HepG2 (cell line): ENCODE results near the gene THPO. TPM values are rescaled to one million over a fixed set of nuclear protein-coding genes. Genes with fewer than 3 reads are reported as not detected.

ENCODE experiments used
- AKAP8 ChIP-seq: sonication (generic); formaldehyde crosslinking; IDR thresholded peaks from 2 replicates; pipeline ENCODE4 v1.5.1; 2020; ENCODE audit warnings: mild to moderate bottlenecking, missing genetic modification reagents
- CREM ChIP-seq, 2 experiments: sonication (generic) in 1 of 2; formaldehyde crosslinking in 1 of 2; IDR thresholded peaks; 2 replicates each; pipeline versions ENCODE4 v1.4.0 to v1.6.1; 2016 to 2020; ENCODE audit warnings: antibody characterized with exemption in 1 of 2, mild to moderate bottlenecking in 1 of 2, missing genetic modification reagents in 1 of 2
- ERF ChIP-seq: IDR thresholded peaks from 2 replicates; pipeline ENCODE4 v1.6.1; 2018; ENCODE audit warnings: missing biosample characterization, missing genetic modification reagents
- FOSL2 ChIP-seq: sonication (generic); formaldehyde crosslinking; IDR thresholded peaks from 2 replicates; pipeline ENCODE4 v1.4.0; 2020; ENCODE audit warnings: missing genetic modification reagents
- FOXK1 ChIP-seq: sonication (generic); formaldehyde crosslinking; IDR thresholded peaks from 2 replicates; pipeline ENCODE4 v1.4.0; 2020; ENCODE audit warnings: low read depth, missing genetic modification reagents, borderline replicate concordance
- MAZ ChIP-seq, 2 experiments: sonication (generic) in 1 of 2; formaldehyde crosslinking in 1 of 2; IDR thresholded peaks; 2 replicates each; pipeline versions ENCODE4 v1.5.0 to v1.6.1; 2012 to 2020; ENCODE audit warnings: low read depth in 2 of 2, mild to moderate bottlenecking in 2 of 2, borderline replicate concordance in 1 of 2, improper control_type of control experiment in 1 of 2, low read length in 1 of 2, missing genetic modification reagents in 1 of 2, moderate library complexity in 1 of 2
- POLR2AphosphoS2 ChIP-seq: IDR thresholded peaks from 2 replicates; pipeline ENCODE4 v1.6.1; 2011; ENCODE audit warnings: low read depth, low read length, improper control_type of control experiment
- POLR2AphosphoS5 ChIP-seq: IDR thresholded peaks from 2 replicates; pipeline ENCODE4 v1.6.1; 2012; ENCODE audit warnings: low read depth, low read length
- PTBP1 ChIP-seq: fragments of 200-400 bp; formaldehyde crosslinking; IDR thresholded peaks from 2 replicates; pipeline ENCODE4 v1.6.1; 2018; ENCODE audit warnings: low read length, low read depth; ENCODE audit not compliant: poor library complexity, severe bottlenecking
- SMARCE1 ChIP-seq: fragments of 450-650 bp; IDR thresholded peaks from 2 replicates; pipeline ENCODE4 v1.6.1; 2017; ENCODE audit warnings: borderline replicate concordance
- ZFP82 ChIP-seq: sonication (generic); formaldehyde crosslinking; IDR thresholded peaks from 2 replicates; pipeline ENCODE4 v1.5.1; 2020; ENCODE audit warnings: mild to moderate bottlenecking, missing genetic modification reagents, borderline replicate concordance
- ZMAT3 ChIP-seq: sonication (generic); formaldehyde crosslinking; conservative IDR thresholded peaks from 2 replicates; pipeline ENCODE4 v1.7.0; 2021; ENCODE audit warnings: missing genetic modification reagents
- ZNF160 ChIP-seq: sonication (generic); formaldehyde crosslinking; IDR thresholded peaks from 2 replicates; pipeline ENCODE4 v1.8.0; 2022; ENCODE audit warnings: mild to moderate bottlenecking, inconsistent platforms, missing genetic modification reagents
- ZNF367 ChIP-seq: sonication (generic); formaldehyde crosslinking; IDR thresholded peaks from 2 replicates; pipeline ENCODE4 v1.4.0; 2020; ENCODE audit warnings: missing genetic modification reagents, borderline replicate concordance
- ZNF598 ChIP-seq: sonication (generic); formaldehyde crosslinking; IDR thresholded peaks from 2 replicates; pipeline ENCODE4 v1.5.1; 2020; ENCODE audit warnings: mild to moderate bottlenecking, missing genetic modification reagents, borderline replicate concordance
- ZNF775 ChIP-seq: sonication (generic); formaldehyde crosslinking; IDR thresholded peaks from 2 replicates; pipeline ENCODE4 v1.4.0; 2020; ENCODE audit warnings: missing genetic modification reagents, mild to moderate bottlenecking, moderate library complexity, borderline replicate concordance
- ZNF850 ChIP-seq: sonication (generic); formaldehyde crosslinking; conservative IDR thresholded peaks from 2 replicates; pipeline ENCODE4 v1.9.0; 2021; ENCODE audit warnings: mild to moderate bottlenecking, missing genetic modification reagents
- polyA plus RNA-seq, 8 experiments: library from polyadenylated mRNA; depleted of rRNA in 3 of 8; stranded (reverse) in 7 of 8; unstranded in 1 of 8; fragments of >200 nt; fragmentation: Illumina TruSeq in 4 of 8; extraction: Trizol in 4 of 8; gene quantifications; 2 replicates each; pipeline versions ENCODE4 v1.2.1 to v1.2.3, GENCODE V29; 2011 to 2016; ENCODE audit warnings: low read depth in 4 of 8, missing spikeins in 1 of 8, mixed read lengths in 1 of 8; ENCODE audit not compliant: insufficient read depth in 1 of 8
- total RNA-seq, 5 experiments: library from RNA; depleted of rRNA; stranded (reverse); fragments of >200 nt; fragmentation: Illumina TruSeq; extraction: Trizol; gene quantifications; 2 replicates each; pipeline ENCODE4 v1.2.3, GENCODE V29; 2016; ENCODE audit warnings: low read depth in 1 of 5
- TF ChIP-seq, protein P1 (sequence below): sonication (generic); formaldehyde crosslinking; IDR thresholded peaks from 2 replicates; pipeline ENCODE4 v1.8.0; 2022; ENCODE audit warnings: mild to moderate bottlenecking, missing genetic modification reagents
- TF ChIP-seq, protein P2 (sequence below): sonication (generic); formaldehyde crosslinking; IDR thresholded peaks from 2 replicates; pipeline ENCODE4 v1.4.0; 2020; ENCODE audit warnings: mild to moderate bottlenecking, missing genetic modification reagents

Gene THPO
- total and polyA plus RNA-seq, 2 of the 13 experiments (the other 11 are each of a cell fraction or from before 2014, with no cell fraction given), result 2.8 to 4.8 TPM

DNA sequence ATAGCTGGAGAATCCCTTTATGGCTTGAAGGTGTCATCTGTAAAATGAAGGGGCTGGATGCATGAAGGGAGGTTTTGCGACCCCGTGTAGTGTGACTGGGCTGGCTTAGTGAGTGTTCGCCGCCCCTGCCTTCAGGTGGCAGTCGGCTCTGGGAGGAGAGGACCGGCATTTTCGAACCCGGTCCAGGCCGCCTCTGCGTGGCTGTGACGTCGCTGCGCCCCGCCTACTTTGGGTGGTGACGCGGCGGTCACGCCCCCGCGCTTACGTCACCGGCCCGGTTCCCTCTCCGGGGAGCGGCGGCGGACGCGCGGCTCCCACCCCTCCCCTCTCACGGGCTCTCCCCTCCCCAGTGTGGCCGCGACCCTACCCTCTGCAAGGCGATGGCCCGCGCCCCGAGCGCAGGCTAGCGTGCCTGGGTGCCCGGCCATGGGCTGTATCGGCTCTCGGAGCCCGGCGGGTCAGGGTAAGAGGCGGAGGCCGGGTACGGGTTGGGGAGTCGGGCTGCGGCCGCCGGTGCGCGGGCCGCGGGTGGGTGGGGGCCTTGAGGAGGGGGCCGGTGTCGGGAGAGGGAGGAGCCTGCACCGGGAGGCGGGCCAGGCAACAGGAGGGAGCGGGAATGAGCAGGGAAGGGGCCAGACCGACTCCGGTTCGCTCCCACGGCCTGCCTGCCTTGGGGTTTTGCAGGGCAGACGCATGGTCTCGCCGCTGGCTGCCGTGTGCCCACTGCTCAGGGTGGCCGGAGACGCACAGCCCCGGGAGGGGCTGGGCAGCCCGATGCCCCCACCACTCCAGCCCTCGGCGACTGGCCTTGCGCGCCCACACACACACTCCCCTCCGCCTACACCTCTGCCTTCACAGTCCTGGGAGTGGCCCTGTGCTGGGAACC lies 42.1 kb downstream of the THPO start (continued):
- TF ChIP-seq FOXK1 (peak; percentile 14; the same call in 1 of the 2 replicates), CREM (IDR thresholded peaks at IDR 0.05) (peak; percentile 84), CREM (CRISPR knock-in tag; IDR thresholded peaks at IDR 0.05) (peak; percentile 72), ERF (CRISPR knock-in tag) (peak; percentile 46; the same call in 1 of the 2 replicates), FOSL2 (CRISPR knock-in tag) (peak; percentile 60; the same call in 1 of the 2 replicates), MAZ (IDR thresholded peaks at IDR 0.05; ENCODE audit: borderline replicate concordance, low read depth, low read length) (0 out of 2 replicates have a peak, but pooled peaks have one; percentile 4), MAZ (CRISPR knock-in tag; IDR thresholded peaks at IDR 0.05; ENCODE audit: low read depth) (peak; percentile 92), ZNF598 (CRISPR knock-in tag) (no peak), POLR2AphosphoS2 (peak; percentile 40; the same call in 1 of the 2 replicates), ZNF850 (CRISPR knock-in tag) (peak; percentile 44; the same call in 1 of the 2 replicates), AKAP8 (CRISPR knock-in tag) (peak; percentile 98), SMARCE1 (no peak), ZFP82 (peak; percentile 73; the same call in 1 of the 2 replicates), ZNF160 (CRISPR knock-in tag) (no peak), POLR2AphosphoS5 (peak; percentile 69; the same call in 1 of the 2 replicates), ZNF775 (CRISPR knock-in tag) (no peak), ZNF367 (CRISPR knock-in tag) (no peak), ZMAT3 (peak; percentile 56; the same call in 1 of the 2 replicates), PTBP1 (no peak)
- TF ChIP-seq, protein P1, sequence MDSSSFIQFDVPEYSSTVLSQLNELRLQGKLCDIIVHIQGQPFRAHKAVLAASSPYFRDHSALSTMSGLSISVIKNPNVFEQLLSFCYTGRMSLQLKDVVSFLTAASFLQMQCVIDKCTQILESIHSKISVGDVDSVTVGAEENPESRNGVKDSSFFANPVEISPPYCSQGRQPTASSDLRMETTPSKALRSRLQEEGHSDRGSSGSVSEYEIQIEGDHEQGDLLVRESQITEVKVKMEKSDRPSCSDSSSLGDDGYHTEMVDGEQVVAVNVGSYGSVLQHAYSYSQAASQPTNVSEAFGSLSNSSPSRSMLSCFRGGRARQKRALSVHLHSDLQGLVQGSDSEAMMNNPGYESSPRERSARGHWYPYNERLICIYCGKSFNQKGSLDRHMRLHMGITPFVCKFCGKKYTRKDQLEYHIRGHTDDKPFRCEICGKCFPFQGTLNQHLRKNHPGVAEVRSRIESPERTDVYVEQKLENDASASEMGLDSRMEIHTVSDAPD (CRISPR knock-in tag), result no peak
- TF ChIP-seq, protein P2, sequence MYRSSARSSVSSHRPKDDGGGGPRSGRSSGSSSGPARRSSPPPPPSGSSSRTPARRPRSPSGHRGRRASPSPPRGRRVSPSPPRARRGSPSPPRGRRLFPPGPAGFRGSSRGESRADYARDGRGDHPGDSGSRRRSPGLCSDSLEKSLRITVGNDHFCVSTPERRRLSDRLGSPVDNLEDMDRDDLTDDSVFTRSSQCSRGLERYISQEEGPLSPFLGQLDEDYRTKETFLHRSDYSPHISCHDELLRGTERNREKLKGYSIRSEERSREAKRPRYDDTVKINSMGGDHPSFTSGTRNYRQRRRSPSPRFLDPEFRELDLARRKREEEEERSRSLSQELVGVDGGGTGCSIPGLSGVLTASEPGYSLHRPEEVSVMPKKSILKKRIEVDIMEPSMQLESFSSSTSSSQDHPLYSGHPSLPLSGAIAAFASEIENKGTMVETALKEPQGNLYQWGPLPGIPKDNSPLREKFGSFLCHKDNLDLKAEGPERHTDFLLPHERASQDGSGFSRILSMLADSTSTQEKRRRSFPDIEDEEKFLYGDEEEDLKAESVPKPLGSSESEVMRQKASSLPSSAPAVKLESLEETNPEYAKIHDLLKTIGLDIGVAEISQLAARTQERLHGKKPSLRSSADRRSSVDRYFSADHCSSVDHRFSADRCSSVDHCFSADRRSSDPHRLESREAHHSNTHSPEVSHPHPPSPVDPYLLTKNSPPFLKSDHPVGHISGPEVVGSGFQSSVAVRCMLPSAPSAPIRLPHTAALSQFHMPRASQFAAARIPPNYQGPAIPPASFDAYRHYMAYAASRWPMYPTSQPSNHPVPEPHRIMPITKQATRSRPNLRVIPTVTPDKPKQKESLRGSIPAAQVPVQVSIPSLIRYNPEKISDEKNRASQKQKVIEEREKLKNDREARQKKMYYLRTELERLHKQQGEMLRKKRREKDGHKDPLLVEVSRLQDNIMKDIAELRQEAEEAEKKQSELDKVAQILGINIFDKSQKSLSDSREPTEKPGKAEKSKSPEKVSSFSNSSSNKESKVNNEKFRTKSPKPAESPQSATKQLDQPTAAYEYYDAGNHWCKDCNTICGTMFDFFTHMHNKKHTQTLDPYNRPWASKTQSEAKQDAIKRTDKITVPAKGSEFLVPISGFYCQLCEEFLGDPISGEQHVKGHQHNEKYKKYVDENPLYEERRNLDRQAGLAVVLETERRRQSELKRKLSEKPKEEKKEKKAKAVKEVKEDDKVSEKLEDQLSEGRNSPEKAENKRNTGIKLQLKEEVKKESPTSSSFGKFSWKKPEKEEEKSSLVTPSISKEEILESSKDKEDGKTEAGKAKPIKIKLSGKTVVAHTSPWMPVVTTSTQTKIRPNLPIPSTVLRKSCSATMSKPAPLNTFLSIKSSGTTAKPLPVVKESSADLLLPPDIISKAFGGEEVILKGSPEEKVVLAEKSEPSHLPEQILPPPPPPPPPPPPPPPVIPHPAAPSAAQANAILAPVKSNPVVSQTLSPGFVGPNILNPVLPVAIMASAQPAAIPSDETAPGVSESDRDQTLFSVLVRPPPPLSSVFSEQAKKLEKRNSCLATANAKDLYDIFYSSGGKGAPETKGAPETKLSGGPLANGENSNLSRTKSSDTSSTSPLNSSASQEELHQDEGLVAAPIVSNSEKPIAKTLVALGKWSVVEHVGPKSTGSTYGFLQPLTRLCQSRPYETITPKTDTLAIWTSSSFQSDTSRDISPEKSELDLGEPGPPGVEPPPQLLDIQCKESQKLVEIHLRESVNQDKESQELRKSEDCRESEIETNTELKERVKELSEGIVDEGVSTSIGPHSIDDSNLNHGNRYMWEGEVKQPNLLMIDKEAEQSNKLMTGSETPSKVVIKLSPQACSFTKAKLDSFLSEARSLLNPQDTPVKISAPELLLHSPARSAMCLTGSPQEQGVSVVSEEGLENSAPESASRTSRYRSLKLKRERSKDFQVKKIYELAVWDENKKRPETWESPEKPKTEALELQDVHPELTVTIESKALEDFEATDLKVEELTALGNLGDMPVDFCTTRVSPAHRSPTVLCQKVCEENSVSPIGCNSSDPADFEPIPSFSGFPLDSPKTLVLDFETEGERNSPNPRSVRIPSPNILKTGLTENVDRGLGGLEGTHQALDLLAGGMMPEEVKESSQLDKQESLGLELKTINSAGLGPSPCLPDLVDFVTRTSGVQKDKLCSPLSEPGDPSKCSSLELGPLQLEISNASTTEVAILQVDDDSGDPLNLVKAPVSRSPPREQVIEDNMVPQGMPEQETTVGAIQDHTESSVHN (CRISPR knock-in tag), result peak; percentile 46
